Measurements from ENCODE around the gene RNF121. TPM values are rescaled to one million over a fixed set of nuclear protein-coding genes. Genes with fewer than 3 reads are reported as not detected.
"Not testable (repeated sequence)": the region's sequence is repeated elsewhere in the genome, so short reads cannot be mapped to it uniquely, and the experiment has no call there.

Gene RNF121
- total RNA-seq: 22.4 and 27.8 TPM in 2 replicates

DNA sequence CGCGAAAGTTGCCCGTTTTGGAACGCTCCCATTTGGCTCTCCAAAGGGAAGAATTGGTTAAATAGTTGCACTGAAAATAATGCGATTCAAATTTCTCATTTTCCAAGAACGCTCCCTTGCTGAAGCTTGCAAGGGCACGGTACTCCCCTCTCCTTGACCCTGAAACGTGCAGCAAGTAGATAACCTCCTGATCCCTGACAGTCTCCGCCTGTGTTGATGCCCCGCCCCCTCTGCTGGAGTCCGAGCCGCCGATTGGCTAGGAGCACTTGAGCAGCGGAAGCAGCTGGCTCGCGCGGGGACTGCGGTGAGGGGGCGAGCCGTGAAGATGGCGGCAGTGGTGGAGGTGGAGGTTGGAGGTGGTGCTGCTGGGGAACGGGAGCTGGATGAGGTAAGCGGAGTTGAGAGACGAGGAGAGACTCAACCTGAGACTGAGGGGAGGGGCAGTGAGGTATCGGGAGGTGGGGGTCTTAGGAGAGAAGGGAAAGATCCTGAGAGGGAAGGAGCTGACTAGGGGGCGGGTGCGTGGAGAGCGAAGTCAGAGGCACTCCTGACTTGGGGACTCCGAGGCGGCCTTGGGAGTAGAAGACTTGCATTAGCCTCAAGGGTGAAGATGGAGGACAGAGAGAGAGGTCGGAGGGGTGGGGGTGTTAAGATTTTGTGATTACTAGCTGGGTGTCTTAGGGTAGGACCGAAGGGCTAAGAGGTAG is at the start of gene RNF121:
RNF121 (plus strand) TSS at position 310 of the 707 bp plus-strand sequence; CDS start at position 326, 16 bp downstream.
- DNase-seq (ENCODE audit: low read depth in 2 of 2): peak; percentile 96

DNA sequence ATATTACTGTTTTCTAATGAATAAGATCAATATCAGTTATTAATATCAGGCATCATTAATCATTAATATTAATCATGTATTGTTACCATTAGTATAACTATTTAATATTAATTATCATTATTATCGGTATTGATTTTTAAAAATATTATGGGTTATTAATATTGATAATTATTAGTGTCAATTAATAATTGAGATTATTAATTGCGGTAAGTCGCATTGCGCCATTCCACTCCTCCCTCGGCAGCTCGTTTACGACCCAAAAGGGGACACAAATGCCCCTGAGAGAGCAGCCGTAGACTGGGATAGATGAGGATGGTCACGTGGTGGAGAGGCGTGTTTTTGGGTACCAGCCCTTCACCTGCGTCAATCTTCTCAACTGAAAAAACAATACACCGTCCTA is 43.0 kb upstream of the RNF121 start:
- DNase-seq (ENCODE audit: low read depth in 2 of 2): not testable (repeated sequence)

DNA sequence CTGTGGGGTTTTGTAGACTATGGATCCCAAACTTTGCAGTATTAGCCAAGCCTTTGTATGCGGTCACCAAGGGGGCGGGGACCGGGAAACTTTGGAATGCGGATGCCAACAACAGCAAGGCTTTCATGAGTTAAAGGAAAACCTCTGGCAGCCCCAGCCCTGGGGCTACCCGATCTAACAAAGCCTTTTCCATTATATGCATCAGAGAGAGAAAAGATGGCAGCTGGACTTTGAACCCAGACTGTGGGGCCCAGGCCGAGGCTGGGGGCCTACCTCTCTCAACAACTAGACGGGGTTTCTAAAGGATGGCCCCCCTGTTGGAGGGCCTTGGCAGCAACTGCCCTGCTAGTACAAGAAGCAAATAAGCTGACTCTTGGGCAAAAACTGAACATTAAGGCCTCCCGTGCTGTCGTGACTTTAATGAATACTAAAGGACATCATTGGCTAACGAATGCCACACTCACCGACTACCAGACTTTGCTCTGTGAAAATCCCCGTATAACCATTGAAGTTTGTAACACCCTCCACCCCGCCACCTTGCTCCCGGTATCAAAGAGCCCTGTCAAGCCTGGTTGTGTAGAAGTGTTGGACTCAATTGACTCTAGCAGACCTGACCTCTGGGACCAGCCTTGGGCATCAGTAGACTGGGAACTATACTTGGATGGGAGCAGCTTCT is 40.4 kb upstream of the RNF121 start:
- DNase-seq (ENCODE audit: low read depth in 2 of 2): not testable (repeated sequence)

DNA sequence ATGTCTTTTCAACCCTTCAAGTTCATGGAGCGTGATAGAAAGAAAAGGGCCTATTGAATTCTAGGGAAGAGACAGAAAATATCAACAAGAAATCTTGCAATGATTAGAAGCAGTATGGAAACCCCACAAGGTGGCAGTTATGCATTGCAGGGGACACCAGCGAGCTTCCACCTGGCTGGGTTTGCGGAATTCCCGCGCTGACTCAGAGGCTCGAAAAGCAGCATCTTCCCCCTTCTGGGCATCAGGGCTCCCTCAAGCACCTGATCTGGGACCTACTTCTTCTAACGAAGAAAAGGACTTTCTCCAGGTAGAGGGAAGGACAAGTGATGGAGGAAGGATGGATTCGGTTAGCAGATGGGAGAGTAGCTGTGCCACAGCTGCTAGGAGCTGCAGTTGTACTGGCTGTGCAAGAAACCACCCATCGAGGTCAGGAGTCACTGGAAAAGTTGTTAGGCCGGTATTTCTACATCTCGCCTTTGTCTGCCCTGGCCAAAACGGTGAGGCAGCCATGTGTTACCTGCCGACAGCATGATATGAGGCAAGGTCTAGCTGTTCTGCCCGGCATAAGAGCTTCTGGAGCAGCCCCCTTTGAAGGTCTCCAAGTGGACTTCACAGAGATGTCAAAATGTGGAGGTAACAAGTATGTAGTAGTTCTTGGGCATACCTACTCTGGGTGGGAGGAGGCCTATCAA is 39.5 kb upstream of the RNF121 start:
- DNase-seq (ENCODE audit: low read depth in 2 of 2): not testable (repeated sequence)

DNA sequence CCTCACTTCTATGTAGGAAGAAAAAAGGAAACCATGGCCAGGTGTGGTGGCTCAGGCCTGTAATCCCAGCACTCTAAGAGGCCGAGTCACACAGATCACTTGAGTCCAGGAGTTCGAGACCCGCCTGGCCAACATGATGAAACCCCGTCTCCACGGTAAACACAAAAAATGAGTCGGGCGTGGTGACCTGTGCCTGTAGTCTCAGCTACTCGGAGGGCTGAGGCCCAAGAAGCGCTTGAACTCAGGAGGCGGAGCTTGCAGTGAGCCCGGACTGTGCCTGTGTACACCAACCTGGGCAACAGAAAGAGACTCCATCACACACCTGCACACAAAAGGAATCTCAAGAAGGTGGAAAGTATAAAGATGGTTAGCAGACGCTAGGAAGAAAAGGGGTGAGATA is 32.9 kb upstream of the RNF121 start:
- no peak for DNase-seq (ENCODE audit: low read depth in 2 of 2)

DNA sequence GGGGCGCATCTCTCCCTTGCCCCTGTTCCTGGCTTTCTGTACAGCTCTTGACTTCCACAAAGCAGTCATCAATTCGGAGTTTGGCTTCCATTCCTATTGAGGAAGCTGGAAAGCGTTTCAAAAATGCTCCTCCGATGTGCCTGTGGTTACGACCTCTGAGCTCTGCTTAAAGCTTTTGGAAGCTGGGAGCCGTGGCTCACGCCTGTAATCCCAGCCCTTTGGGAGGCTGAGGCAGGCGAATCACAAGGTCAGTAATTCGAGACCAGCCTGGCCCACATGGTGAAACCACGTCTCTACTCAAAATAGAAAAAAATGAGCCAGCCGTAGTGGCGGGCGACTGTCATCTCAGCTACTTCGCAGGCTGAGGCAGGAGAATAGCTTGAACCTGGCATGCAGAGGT is 27.7 kb upstream of the RNF121 start:
- DNase-seq (ENCODE audit: low read depth in 2 of 2): not testable (repeated sequence)

DNA sequence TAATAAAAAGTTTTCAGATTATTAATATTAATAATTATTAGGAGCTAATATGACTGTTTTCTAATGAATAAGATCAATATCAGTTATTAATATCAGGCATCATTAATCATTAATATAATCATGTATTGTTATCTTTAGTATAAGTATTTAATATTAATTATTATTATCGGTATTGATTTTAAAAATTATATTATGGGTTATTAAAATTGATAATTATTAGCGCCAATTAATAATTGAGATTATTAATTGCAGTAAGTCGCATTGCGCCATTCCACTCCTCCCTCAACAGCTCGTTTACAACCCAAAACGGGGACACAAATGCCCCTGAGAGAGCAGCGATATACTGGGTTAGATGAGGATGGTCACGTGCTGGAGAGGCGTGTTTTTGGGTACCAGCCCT is 20.6 kb upstream of the RNF121 start:
- DNase-seq (ENCODE audit: low read depth in 2 of 2): no peak

DNA sequence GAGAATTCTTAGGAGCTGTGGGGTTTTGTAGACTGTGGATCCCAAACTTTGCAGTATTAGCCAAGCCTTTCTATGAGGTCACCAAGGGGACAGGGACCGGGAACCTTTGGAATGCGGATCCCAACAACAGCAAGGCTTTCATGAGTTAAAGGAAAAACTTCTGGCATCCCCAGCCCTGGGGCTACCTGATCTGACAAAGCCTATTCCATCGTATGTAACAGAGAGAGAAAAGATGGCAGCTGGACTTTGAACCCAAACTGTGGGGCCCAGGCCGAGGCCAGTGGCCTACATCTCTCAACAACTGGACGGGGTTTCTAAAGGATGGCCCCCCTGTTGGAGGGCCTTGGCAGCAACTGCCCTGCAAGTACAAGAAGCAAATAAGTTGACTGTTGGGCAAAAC is 18.1 kb upstream of the RNF121 start:
- DNase-seq (ENCODE audit: low read depth in 2 of 2): not testable (repeated sequence)

DNA sequence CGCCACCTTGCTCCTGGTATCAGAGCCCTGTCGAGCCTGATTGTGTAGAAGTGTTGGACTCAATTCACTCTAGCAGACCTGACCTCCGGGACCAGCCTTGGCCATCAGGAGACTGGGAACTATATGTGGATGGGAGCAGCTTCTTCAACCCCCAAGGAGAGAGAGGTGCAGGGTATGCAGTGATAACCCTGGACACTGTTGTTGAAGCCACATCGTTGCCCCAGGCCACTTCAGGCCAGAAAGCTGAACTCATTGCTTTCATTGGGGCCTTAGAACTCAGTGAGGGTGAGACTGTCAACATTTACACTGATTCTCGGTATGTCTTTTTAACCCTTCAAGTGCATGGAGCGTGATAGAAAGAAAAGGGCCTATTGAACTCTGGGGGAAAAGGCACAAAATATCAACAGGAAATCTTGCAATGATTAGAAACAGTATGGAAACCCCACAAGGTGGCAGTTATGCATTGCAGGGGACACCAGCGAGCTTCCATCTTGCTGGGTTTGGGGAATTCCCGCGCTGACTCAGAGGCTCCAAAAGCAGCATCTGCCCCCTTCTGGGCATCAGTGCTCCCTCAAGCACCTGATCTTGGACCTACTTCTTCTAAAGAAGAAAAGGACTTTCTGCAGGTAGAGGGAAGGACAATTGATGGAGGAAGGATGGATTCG is 17.4 kb upstream of the RNF121 start:
- not testable (repeated sequence) for DNase-seq (ENCODE audit: low read depth in 2 of 2)

DNA sequence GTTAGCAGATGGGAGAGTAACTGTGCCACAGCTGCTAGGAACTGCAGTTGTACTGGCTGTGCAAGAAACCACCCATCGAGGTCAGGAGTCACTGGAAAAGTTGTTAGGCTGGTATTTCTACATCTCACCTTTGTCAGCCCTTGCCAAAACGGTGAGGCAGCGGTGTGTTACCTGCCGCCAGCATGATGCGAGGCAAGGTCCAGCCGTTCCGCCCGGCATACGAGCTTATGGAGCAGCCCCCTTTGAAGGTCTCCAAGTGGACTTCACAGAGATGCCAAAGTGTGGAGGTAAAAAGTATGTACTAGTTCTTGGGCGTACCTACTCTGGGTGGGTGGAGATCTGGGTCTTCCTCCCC is 16.9 kb upstream of the RNF121 start:
- not testable (repeated sequence) for DNase-seq (ENCODE audit: low read depth in 2 of 2)

DNA sequence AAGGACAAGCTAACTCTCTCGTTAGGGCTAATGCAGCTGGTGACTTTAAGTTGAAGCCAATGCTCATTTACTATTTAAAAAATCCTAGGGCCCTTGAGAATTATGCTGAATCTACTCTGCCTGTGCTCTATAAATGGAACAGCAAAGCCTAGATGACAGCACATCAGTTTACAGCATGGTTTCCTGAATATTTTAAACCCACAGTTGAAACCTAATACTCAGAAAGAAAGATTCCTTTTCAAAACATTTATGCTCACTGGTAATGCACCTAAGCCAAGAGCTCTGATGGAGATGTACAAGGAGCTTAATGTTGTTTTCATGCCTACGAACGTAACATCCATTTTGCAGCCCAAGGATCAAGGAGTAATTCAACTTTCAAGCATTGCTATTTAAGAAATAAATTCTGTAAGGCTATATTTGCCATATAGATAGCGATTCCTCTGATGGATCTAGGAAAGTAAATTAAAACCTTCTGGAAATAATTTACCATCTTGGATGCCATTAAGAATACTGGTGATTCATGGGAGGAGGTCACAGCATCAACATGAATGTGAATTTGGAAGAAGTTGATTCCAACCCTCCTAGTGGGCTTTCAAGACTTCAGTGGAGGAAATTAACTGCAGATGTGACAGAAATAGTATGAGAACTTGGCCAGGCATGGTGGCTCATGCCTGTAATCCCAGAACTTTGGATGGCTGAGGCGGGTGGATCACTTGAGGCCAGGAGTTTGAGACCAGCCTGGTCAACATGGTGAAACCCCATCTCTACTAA is 14.9 kb upstream of the RNF121 start:
- no peak for DNase-seq (ENCODE audit: low read depth in 2 of 2)

DNA sequence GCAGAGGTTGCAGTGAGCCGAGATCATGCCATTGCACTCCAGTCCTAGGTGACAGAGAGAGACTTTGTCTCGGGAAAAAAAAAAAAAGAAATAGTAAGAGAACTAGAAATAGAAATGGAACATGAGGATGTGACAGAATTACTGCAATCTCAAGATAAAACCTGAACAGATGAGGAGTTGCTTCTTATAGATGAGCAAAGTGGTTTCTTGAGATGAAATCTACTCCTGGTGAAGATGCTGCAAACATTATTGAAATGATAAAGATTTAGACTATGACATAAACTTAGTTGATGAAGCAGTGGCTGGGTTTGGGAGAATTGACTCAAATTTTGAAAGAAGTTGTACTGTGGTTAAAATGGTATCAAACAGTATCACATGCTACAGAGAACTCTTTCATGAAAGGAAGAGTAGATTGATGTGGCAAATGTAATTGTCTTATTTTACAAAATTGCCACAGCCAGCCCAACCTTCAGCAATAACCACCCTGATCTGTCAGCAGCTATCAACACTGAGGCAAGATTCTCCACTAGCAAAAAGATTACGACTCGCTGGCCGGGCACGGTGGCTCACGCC is 14.1 kb upstream of the RNF121 start:
- DNase-seq (ENCODE audit: low read depth in 2 of 2): no peak

DNA sequence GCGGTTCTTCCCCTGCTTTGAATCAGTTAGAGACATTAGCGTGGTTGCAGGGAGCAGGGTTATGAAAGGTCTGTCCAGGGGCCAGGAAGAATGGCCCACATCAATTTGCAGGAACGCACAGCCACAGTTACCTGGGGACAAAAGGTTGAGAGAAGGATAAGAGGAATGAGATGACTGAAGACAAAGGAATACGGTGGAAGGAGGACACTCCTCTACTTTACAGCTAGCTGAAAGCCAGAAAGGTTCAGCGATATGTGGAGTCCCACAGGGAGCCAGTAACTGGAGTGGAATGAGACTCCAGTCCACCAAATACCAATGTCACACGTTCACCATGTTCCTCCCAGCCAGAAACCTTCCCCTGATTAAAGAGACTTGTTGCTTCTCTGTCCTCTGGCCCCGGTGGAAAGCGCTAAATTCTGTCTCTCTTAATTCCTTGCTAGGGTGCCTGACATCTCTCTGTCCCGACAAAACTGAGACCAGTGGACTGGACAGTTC is 11.2 kb upstream of the RNF121 start:
- no peak for DNase-seq (ENCODE audit: low read depth in 2 of 2)

DNA sequence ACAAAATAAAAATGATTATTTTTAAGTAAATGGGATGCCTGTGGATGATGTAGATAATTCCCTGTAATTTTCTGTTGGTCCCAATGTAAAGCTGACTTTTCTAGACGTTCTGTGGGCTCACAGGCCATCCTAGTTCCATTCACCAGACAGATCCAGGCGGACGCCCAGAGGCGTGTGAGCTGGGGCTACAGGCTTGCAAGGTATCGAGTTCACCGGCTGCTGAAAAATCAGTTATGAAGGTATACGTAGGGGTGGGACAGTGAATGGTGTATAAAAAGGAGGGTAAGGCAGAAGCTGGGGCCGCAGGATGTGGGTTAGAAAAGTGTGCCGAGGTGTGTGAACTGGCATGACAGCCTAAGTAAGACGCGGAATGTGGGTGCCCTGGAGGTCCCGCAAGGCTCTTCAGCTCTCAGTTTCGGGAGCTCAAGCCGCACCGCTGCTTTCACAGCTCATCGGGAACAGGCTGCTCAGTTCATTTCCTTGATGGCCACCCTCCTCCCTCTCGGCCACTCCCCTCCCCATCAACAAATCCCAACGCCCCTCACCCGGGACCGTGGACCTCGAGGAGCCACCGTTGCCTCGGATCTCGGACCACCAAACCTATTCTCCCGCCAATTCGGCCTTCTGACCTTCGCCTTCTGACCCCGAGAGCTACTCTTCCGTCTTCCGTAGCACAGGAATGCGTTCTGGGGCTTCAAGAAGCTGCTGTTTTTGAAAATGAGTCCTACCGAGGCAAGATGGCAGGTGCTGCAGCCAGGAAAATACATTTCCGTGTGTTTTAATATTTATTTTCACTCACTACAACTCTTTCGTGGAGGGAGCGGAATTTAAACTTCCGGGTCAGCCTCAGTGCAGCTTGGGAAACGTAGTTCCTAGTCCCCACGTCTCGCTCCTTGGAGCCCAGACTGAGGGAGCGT is 768 bp upstream of the RNF121 start, which contains the start of gene XNDC1N:
XNDC1N (minus strand) TSS at position 775 of the 917 bp plus-strand sequence. CDS start 5,241 bp downstream, outside the sequence.
- DNase-seq (ENCODE audit: low read depth in 2 of 2): peak; percentile 91

DNA sequence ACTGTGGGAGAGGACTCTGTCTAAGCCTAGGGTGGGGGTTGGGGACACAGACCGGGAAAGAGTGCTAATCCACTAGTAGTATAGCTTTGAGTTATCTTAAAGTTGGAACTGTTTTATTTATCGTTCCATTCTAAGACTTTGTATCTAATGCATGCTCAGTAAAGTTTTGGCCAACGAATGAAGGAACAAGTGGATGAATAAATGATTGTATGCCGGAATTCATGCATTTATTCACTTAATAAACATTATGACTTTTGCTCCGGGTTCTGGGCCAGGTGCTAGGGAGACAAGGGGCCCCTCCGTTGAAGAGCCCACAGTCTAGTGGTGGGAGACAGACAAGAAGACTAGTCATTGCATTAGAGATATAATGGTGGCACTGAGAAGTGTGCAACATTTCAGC is 645 bp downstream of the RNF121 start:
- no peak for DNase-seq (ENCODE audit: low read depth in 2 of 2)

DNA sequence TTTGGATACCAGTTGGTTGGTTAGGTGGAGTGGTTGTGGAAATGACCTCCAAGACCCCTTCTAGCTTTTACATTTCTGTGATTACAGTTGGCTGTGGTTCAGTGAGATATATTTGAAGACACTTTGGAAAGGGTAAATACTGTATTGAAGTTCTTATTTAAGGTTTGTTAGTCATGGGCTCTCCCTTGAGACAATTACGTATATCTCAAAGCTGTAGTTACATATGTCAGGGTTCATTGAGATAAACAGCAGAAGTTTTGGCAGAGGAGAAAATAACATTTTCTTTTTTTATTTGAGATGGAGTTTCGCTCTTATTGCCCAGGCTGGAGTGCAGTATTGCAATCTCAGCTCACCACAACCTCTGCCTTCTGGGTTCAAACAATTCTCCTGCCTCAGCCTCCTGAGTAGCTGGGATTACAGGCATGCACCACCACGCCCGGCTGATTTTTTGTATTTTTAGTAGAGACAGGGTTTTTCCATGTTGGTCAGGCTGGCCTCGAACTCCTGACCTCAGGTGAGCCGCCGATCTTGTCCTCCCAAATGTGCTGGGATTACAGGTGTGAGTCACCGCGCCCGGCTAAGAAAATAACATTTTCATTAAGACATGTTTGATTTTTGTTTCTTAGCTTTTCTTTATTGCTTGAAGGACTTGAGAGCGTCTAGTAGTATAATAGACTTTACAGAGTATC is 1.9 kb downstream of the RNF121 start:
- no peak for DNase-seq (ENCODE audit: low read depth in 2 of 2)

DNA sequence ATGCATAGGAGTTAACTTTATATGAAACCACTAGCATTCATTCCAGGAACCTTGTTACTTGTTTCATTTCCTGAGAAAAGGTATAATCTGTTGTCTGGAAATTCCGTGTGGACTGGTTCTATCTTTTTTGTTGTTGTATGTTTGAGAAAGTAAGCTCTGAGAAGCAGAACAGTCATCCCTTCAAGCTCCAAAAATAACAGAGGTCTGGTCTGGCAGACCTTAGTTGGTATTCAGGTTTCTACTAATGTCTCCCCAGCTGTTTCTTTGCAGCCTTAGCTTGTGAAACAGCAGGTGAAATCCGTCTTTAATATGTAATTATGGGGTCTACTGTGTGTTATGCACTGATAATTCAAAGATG is 2.4 kb downstream of the RNF121 start:
- no peak for DNase-seq (ENCODE audit: low read depth in 2 of 2)

DNA sequence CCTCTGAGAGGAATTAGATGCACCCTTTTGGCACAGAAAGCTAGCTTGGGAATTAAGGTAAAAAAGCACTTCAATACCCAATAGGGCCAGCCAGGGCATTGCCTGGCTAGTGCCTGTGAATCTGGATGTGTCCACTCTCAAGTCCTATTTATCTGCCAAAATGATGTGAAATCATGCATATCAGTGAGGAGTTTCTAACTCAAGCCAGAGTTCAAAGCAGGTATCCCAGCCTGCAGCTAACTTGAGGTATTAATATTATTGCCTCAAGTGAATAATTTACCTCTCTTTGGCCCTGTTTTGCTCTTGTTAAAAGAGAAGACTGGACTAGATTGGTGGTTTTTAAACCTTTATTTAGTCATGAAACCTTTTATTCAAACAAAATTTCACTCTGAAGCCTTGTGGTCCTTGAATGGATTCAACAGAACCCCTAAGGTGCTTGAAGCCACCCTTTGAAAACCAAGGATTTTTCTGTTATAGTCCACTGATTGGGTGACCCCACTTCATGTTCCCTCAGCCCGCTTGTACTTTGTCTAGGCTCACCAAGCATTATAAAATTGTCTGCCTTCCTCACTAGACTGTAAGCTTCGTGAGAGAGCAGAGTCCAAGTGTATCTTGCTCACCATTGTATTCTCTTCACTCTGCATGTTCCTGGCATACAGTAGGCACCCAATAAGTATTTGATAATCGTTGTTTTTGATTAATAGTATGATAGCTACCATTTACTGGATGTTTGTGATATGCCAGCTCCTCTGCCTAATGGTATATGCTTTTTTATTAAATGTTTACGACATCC is 4.5 kb downstream of the RNF121 start:
- no peak for DNase-seq (ENCODE audit: low read depth in 2 of 2)
